PFSK-1 (cell line): ENCODE results near the gene SEPTIN10.
A peak's percentile ranks its signal among the peaks of the same experiment; 100 is the strongest.

Source experiments
- FOXP2 ChIP-seq: optimal IDR thresholded peaks from 2 replicates; pipeline ENCODE3; 2011; ENCODE audit warnings: borderline replicate concordance, control low read depth, inconsistent platforms; ENCODE audit not compliant: insufficient read depth; ENCODE audit errors: extremely low read length, extremely low read depth
- POLR2AphosphoS5 ChIP-seq: IDR thresholded peaks from 2 replicates; pipeline ENCODE4 v1.6.1; 2012; ENCODE audit warnings: low read depth, mild to moderate bottlenecking, control low read depth, low read length, moderate library complexity
- REST ChIP-seq, 2 experiments: IDR thresholded peaks; 2 replicates each; pipeline versions ENCODE4 v1.6.1 to v1.8.0; 2011 to 2012; ENCODE audit warnings: low read depth in 2 of 2, low read length in 2 of 2, control low read depth in 1 of 2, inconsistent platforms in 1 of 2, mild to moderate bottlenecking in 1 of 2, moderate library complexity in 1 of 2; ENCODE audit not compliant: insufficient read depth in 1 of 2
- SIN3A ChIP-seq: IDR thresholded peaks from 2 replicates; pipeline ENCODE4 v1.6.1; 2012; ENCODE audit warnings: mild to moderate bottlenecking, low read length, moderate library complexity, borderline replicate concordance; ENCODE audit not compliant: insufficient read depth
- TAF1 ChIP-seq: IDR thresholded peaks from 2 replicates; pipeline ENCODE4 v1.6.1; 2012; ENCODE audit warnings: low read length, control low read depth, borderline replicate concordance; ENCODE audit not compliant: insufficient read depth

Gene SEPTIN10

GRCh38 chr2:109615637-109616144, 1.9 kb upstream of the SEPTIN10 start:
- TF ChIP-seq TAF1 (no peak), REST (IDR thresholded peaks at IDR 0.05; ENCODE audit: insufficient read depth in 1 of 2, low read depth in 2 of 2, low read length in 2 of 2) (no peak), SIN3A (no peak), POLR2AphosphoS5 (no peak), FOXP2 (no peak)

GRCh38 chr2:109614715-109615636, 1.2 kb upstream of the SEPTIN10 start:
- no peak for TF ChIP-seq SIN3A
- no peak for TF ChIP-seq REST (IDR thresholded peaks at IDR 0.05; ENCODE audit: insufficient read depth in 1 of 2, low read depth in 2 of 2, low read length in 2 of 2)
- TF ChIP-seq FOXP2, result no peak
- TF ChIP-seq POLR2AphosphoS5, result no peak
- no peak for TF ChIP-seq TAF1

GRCh38 chr2:109613081-109613921, 465 bp downstream of the SEPTIN10 start:
- no peak; the same call in 1 of the 2 replicates for TF ChIP-seq POLR2AphosphoS5
- TF ChIP-seq REST (IDR thresholded peaks at IDR 0.05; ENCODE audit: insufficient read depth in 1 of 2, low read depth in 2 of 2, low read length in 2 of 2), result no peak
- peak; percentile 27; the same call in 1 of the 2 replicates for TF ChIP-seq SIN3A

GRCh38 chr2:109611467-109612095, 2.2 kb downstream of the SEPTIN10 start:
- no peak for TF ChIP-seq REST (IDR thresholded peaks at IDR 0.05; ENCODE audit: insufficient read depth in 1 of 2, low read depth in 2 of 2, low read length in 2 of 2)
- TF ChIP-seq SIN3A, result no peak
- no peak for TF ChIP-seq FOXP2
- no peak for TF ChIP-seq POLR2AphosphoS5
- TF ChIP-seq TAF1, result no peak
